GM23338 (cell line): Measurements from ENCODE around the gene SEMA7A. TPM values are rescaled to one million over a fixed set of nuclear protein-coding genes. Genes with fewer than 3 reads are reported as not detected.

Experiments used
- ATAC-seq: fragments of 200-7000 bp; cut with Tn5 transposase; 3 replicates; pipeline ENCODE4 v1.9.1; 2020
- DNase-seq: peaks from one replicate; pipeline ENCODE4 v3.0.0-alpha.2; 2015; ENCODE audit warnings: low spot score
- H2AFZ ChIP-seq: fragments of 200-600 bp; sonication (generic); 2 replicates; pipeline ENCODE4 v1.8.0; 2016; ENCODE audit warnings: antibody characterized with exemption, mild to moderate bottlenecking, moderate library complexity
- H3F3A ChIP-seq: fragments of 200-600 bp; sonication (generic); replicated peaks from 2 replicates; pipeline ENCODE4 v1.8.0; 2017; ENCODE audit warnings: antibody characterized with exemption, mixed run types, low read depth
- H3K27ac ChIP-seq: fragments of 200-600 bp; sonication (generic); 2 replicates; pipeline ENCODE4 v1.6.1; 2016; ENCODE audit warnings: low read depth
- H3K27me3 ChIP-seq: fragments of 200-600 bp; sonication (generic); 2 replicates; pipeline ENCODE4 v1.8.0; 2016; ENCODE audit warnings: mild to moderate bottlenecking, mixed run types, moderate library complexity; ENCODE audit not compliant: insufficient read depth
- H3K36me3 ChIP-seq: fragments of 200-600 bp; sonication (generic); 2 replicates; pipeline ENCODE4 v1.8.0; 2016; ENCODE audit warnings: mild to moderate bottlenecking; ENCODE audit not compliant: insufficient read depth
- H3K4me1 ChIP-seq: fragments of 200-600 bp; sonication (generic); 2 replicates; pipeline ENCODE4 v1.8.0; 2016; ENCODE audit warnings: mild to moderate bottlenecking, moderate library complexity; ENCODE audit not compliant: insufficient read depth
- H3K4me2 ChIP-seq: fragments of 200-600 bp; sonication (generic); 2 replicates; pipeline ENCODE4 v1.7.1; 2017; ENCODE audit warnings: mixed run types
- H3K4me3 ChIP-seq: fragments of 200-600 bp; sonication (generic); 2 replicates; pipeline ENCODE4 v1.6.1; 2016; ENCODE audit warnings: mixed run types
- H3K79me2 ChIP-seq: fragments of 200-600 bp; sonication (generic); replicated peaks from 2 replicates; pipeline ENCODE4 v1.8.0; 2017; ENCODE audit warnings: mild to moderate bottlenecking; ENCODE audit not compliant: insufficient read depth
- H3K9me2 ChIP-seq: fragments of 200-600 bp; sonication (generic); 2 replicates; pipeline ENCODE4 v1.8.0; 2017; ENCODE audit not compliant: insufficient read depth
- H4K20me1 ChIP-seq: fragments of 200-600 bp; sonication (generic); replicated peaks from 2 replicates; pipeline ENCODE4 v1.8.0; 2017; ENCODE audit warnings: mild to moderate bottlenecking; ENCODE audit not compliant: insufficient read depth
- H3K27ac Mint-ChIP-seq: 2 replicates; pipeline ENCODE4 v1.8.0; 2020; ENCODE audit warnings: inconsistent platforms, mild to moderate bottlenecking, moderate library complexity, mixed read lengths
- H3K27me3 Mint-ChIP-seq: 3 replicates; pipeline ENCODE4 v1.8.0; 2022; ENCODE audit warnings: low read depth, mild to moderate bottlenecking, moderate library complexity, mixed read lengths, inconsistent platforms; ENCODE audit not compliant: insufficient read depth, poor library complexity
- H3K36me3 Mint-ChIP-seq: 3 replicates; pipeline ENCODE4 v1.8.0; 2021; ENCODE audit warnings: low read depth, mild to moderate bottlenecking, inconsistent platforms, moderate library complexity, mixed read lengths
- H3K4me1 Mint-ChIP-seq: 3 replicates; pipeline ENCODE4 v1.8.0; 2020; ENCODE audit warnings: mild to moderate bottlenecking, inconsistent platforms, mixed read lengths
- H3K4me3 Mint-ChIP-seq: 3 replicates; pipeline ENCODE4 v1.8.0; 2021; ENCODE audit warnings: moderate library complexity, mild to moderate bottlenecking, inconsistent platforms, mixed read lengths
- H3K9me3 Mint-ChIP-seq: 3 replicates; pipeline ENCODE4 v1.8.0; 2020; ENCODE audit warnings: moderate library complexity, mild to moderate bottlenecking, inconsistent platforms, mixed read lengths
- EZH2 ChIP-seq: fragments of 200-600 bp; sonication (generic); IDR thresholded peaks from one replicate; pipeline ENCODE4 v1.8.0; 2017; ENCODE audit warnings: antibody characterized with exemption, mild to moderate bottlenecking, low read depth; ENCODE audit not compliant: unreplicated experiment
- EZH2phosphoT487 ChIP-seq: fragments of 200-600 bp; sonication (generic); IDR thresholded peaks from one replicate; pipeline ENCODE4 v1.8.1; 2018; ENCODE audit warnings: antibody characterized with exemption; ENCODE audit not compliant: unreplicated experiment
- JUNB ChIP-seq: IDR thresholded peaks from one replicate; pipeline ENCODE4 v1.6.1; 2016; ENCODE audit warnings: antibody characterized with exemption; ENCODE audit not compliant: unreplicated experiment
- POLR2AphosphoS5 ChIP-seq: IDR thresholded peaks from 2 replicates; pipeline ENCODE4 v1.6.1; 2016; ENCODE audit warnings: antibody characterized with exemption, low read depth
- STAT1 ChIP-seq: IDR thresholded peaks from one replicate; pipeline ENCODE4 v1.6.1; 2016; ENCODE audit warnings: antibody characterized with exemption; ENCODE audit not compliant: unreplicated experiment
- ZNF114 ChIP-seq: fragments of 250-450 bp; sonication (Bioruptor Pico); IDR thresholded peaks from 2 replicates; pipeline ENCODE4 v1.5.0; 2020; ENCODE audit warnings: mild to moderate bottlenecking, moderate library complexity
- ZNF331 ChIP-seq: fragments of 250-450 bp; sonication (Bioruptor Pico); IDR thresholded peaks from 2 replicates; pipeline ENCODE4 v1.5.0; 2020; ENCODE audit warnings: low read depth, mild to moderate bottlenecking, moderate library complexity
- polyA plus RNA-seq: library from polyadenylated mRNA; unstranded; fragments of >200 nt; fragmentation: Nextera tagmentation; extraction: Ambion mirVana; gene quantifications from 2 replicates; pipeline ENCODE4 v1.2.1, GENCODE V29; 2016
- total RNA-seq: library from RNA; depleted of rRNA; stranded (reverse); fragments of >200 nt; shearing (Covaris generic); gene quantifications from 2 replicates; pipeline ENCODE4 v1.2.3, GENCODE V29; 2014
- TF ChIP-seq, protein P1 (sequence below): IDR thresholded peaks from 2 replicates; pipeline ENCODE4 v1.6.1; 2016; ENCODE audit warnings: antibody characterized with exemption
- TF ChIP-seq, protein P2 (sequence below): fragments of 250-450 bp; sonication (Bioruptor Pico); IDR thresholded peaks from 2 replicates; pipeline ENCODE4 v1.5.0; 2020; ENCODE audit warnings: mild to moderate bottlenecking, moderate library complexity
- TF ChIP-seq, protein P3 (sequence below): IDR thresholded peaks from one replicate; pipeline ENCODE4 v1.6.1; 2018; ENCODE audit warnings: antibody characterized with exemption; ENCODE audit not compliant: unreplicated experiment

Gene SEMA7A
- total and polyA plus RNA-seq, 2 experiments from 2014 or later = 2.0 to 14.1 TPM

DNA sequence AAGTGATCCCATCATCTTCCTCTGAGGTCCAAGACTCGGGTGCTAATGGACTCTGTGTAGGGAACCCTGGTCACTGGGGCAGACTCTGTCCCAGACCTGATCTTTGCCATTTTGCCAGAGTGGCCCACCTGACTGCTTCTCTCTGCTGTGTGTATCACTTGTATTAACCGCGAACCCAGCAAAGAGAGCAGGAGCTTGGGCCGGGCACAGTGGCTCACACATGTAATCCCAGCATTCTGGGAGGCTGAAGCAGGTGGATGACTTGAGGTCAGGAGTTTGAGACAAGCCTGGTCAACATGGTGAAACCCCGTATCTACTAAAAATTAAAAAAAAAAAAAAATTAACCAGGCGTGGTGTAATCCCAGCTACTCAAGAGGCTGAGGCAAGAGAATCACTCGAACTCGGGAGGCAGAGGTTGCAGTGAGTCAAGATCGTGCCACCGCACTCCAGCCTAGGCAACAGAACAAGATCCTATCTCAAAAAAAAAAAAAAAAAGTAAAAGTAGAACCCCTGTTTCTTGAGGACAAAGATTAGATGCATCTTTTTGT is 33.4 kb downstream of the SEMA7A start:
- Histone ChIP-seq H3K27ac (no peak overlapping the region), H3F3A (no peaks in the 10 kb centered on the region), H3K79me2 (no peaks in the 10 kb centered on the region), H3K4me1 (peaks cover 5% of the 10 kb centered on the region; the same call in 1 of the 2 replicates), H3K36me3 (no peaks in the 10 kb centered on the region), H3K9me2 (no peaks in the 10 kb centered on the region), H4K20me1 (no peaks in the 10 kb centered on the region), H3K4me2 (no peak overlapping the region), H3K27me3 (no peaks in the 10 kb centered on the region), H3K4me3 (no peak overlapping the region), H2AFZ (no peak overlapping the region)
- no peak overlapping the region for H3K27ac Mint-ChIP-seq
- H3K4me3 Mint-ChIP-seq = no peak overlapping the region
- H3K27me3 Mint-ChIP-seq = peaks cover 14% of the 10 kb centered on the region
- ATAC-seq (no peak), DNase-seq (no peak)
- no peaks in the 10 kb centered on the region for H3K36me3 Mint-ChIP-seq
- TF ChIP-seq JUNB (no peak), EZH2 (no peak), ZNF331 (CRISPR knock-in tag) (no peak), ZNF114 (CRISPR knock-in tag) (no peak)
- TF ChIP-seq, protein P1, sequence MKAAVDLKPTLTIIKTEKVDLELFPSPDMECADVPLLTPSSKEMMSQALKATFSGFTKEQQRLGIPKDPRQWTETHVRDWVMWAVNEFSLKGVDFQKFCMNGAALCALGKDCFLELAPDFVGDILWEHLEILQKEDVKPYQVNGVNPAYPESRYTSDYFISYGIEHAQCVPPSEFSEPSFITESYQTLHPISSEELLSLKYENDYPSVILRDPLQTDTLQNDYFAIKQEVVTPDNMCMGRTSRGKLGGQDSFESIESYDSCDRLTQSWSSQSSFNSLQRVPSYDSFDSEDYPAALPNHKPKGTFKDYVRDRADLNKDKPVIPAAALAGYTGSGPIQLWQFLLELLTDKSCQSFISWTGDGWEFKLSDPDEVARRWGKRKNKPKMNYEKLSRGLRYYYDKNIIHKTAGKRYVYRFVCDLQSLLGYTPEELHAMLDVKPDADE = no peak
- peaks cover 21% of the 10 kb centered on the region for H3K4me1 Mint-ChIP-seq
- H3K9me3 Mint-ChIP-seq = no peaks in the 10 kb centered on the region

DNA sequence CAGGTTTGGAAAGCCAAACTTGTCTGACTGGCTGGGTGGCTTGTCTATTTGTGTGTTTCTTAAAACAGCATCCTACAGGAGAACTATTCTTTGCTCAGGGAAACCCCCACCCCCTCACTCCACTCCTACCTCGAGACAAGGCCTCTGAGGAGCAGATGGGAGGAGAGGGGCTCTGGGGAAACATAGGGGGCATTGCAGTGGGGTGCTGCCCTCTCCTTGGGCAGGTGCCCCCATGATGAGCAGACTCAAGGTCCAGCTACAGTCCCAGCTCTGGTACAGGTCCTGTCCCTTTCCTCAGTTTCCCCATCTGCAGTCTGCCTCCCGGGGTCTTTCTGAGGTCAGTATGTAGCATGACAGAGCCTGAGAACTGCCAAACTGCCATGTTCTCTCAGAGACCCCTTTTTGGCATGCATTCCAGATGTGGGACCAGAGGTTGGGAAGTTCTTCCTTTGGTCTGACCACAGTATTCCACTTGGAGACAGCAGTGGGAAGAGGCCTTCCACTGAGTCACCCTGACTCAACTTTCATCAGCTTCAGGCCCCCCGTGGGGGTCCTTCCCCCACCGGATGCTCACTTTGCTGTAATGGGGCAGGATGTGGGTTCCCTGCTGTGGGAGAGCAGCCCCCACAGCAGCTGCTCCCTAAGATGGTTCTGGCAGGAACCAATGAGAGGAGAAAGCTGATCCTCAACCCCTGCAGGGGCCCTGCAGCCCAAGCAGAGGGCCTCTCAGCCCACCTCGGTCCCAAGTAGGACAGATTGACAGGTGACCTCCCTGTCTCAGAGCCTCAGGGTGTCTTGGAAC is 34.0 kb downstream of the SEMA7A start:
- H3K36me3 ChIP-seq = no peaks in the 10 kb centered on the region
- H3F3A ChIP-seq = no peaks in the 10 kb centered on the region
- DNase-seq = no peak
- H3K4me3 ChIP-seq = no peak overlapping the region
- Mint-ChIP-seq H3K4me3 (no peak overlapping the region), H3K27me3 (peaks cover 17% of the 10 kb centered on the region), H3K9me3 (no peaks in the 10 kb centered on the region), H3K27ac (no peak overlapping the region), H3K4me1 (peaks cover 21% of the 10 kb centered on the region), H3K36me3 (no peaks in the 10 kb centered on the region)
- peaks cover 5% of the 10 kb centered on the region; the same call in 1 of the 2 replicates for H3K4me1 ChIP-seq
- H3K27ac ChIP-seq = no peak overlapping the region
- no peak overlapping the region for H3K4me2 ChIP-seq
- H3K9me2 ChIP-seq = no peaks in the 10 kb centered on the region
- H4K20me1 ChIP-seq = no peaks in the 10 kb centered on the region
- ATAC-seq = no peak
- no peaks in the 10 kb centered on the region for H3K27me3 ChIP-seq
- H2AFZ ChIP-seq = no peak overlapping the region
- no peaks in the 10 kb centered on the region for H3K79me2 ChIP-seq
- TF ChIP-seq STAT1 = no peak
- TF ChIP-seq, protein P2, sequence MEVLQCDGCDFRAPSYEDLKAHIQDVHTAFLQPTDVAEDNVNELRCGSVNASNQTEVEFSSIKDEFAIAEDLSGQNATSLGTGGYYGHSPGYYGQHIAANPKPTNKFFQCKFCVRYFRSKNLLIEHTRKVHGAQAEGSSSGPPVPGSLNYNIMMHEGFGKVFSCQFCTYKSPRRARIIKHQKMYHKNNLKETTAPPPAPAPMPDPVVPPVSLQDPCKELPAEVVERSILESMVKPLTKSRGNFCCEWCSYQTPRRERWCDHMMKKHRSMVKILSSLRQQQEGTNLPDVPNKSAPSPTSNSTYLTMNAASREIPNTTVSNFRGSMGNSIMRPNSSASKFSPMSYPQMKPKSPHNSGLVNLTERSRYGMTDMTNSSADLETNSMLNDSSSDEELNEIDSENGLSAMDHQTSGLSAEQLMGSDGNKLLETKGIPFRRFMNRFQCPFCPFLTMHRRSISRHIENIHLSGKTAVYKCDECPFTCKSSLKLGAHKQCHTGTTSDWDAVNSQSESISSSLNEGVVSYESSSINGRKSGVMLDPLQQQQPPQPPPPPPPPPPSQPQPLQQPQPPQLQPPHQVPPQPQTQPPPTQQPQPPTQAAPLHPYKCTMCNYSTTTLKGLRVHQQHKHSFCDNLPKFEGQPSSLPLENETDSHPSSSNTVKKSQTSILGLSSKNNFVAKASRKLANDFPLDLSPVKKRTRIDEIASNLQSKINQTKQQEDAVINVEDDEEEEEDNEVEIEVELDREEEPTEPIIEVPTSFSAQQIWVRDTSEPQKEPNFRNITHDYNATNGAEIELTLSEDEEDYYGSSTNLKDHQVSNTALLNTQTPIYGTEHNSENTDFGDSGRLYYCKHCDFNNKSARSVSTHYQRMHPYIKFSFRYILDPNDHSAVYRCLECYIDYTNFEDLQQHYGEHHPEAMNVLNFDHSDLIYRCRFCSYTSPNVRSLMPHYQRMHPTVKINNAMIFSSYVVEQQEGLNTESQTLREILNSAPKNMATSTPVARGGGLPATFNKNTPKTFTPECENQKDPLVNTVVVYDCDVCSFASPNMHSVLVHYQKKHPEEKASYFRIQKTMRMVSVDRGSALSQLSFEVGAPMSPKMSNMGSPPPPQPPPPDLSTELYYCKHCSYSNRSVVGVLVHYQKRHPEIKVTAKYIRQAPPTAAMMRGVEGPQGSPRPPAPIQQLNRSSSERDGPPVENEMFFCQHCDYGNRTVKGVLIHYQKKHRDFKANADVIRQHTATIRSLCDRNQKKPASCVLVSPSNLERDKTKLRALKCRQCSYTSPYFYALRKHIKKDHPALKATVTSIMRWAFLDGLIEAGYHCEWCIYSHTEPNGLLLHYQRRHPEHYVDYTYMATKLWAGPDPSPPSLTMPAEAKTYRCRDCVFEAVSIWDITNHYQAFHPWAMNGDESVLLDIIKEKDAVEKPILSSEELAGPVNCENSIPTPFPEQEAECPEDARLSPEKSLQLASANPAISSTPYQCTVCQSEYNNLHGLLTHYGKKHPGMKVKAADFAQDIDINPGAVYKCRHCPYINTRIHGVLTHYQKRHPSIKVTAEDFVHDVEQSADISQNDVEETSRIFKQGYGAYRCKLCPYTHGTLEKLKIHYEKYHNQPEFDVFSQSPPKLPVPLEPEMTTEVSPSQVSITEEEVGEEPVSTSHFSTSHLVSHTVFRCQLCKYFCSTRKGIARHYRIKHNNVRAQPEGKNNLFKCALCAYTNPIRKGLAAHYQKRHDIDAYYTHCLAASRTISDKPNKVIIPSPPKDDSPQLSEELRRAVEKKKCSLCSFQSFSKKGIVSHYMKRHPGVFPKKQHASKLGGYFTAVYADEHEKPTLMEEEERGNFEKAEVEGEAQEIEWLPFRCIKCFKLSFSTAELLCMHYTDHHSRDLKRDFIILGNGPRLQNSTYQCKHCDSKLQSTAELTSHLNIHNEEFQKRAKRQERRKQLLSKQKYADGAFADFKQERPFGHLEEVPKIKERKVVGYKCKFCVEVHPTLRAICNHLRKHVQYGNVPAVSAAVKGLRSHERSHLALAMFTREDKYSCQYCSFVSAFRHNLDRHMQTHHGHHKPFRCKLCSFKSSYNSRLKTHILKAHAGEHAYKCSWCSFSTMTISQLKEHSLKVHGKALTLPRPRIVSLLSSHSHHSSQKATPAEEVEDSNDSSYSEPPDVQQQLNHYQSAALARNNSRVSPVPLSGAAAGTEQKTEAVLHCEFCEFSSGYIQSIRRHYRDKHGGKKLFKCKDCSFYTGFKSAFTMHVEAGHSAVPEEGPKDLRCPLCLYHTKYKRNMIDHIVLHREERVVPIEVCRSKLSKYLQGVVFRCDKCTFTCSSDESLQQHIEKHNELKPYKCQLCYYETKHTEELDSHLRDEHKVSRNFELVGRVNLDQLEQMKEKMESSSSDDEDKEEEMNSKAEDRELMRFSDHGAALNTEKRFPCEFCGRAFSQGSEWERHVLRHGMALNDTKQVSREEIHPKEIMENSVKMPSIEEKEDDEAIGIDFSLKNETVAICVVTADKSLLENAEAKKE (CRISPR knock-in tag) = no peak
- TF ChIP-seq POLR2AphosphoS5 = no peak
- TF ChIP-seq ZNF331 (CRISPR knock-in tag) = no peak
- TF ChIP-seq JUNB = no peak
- TF ChIP-seq, protein P3, sequence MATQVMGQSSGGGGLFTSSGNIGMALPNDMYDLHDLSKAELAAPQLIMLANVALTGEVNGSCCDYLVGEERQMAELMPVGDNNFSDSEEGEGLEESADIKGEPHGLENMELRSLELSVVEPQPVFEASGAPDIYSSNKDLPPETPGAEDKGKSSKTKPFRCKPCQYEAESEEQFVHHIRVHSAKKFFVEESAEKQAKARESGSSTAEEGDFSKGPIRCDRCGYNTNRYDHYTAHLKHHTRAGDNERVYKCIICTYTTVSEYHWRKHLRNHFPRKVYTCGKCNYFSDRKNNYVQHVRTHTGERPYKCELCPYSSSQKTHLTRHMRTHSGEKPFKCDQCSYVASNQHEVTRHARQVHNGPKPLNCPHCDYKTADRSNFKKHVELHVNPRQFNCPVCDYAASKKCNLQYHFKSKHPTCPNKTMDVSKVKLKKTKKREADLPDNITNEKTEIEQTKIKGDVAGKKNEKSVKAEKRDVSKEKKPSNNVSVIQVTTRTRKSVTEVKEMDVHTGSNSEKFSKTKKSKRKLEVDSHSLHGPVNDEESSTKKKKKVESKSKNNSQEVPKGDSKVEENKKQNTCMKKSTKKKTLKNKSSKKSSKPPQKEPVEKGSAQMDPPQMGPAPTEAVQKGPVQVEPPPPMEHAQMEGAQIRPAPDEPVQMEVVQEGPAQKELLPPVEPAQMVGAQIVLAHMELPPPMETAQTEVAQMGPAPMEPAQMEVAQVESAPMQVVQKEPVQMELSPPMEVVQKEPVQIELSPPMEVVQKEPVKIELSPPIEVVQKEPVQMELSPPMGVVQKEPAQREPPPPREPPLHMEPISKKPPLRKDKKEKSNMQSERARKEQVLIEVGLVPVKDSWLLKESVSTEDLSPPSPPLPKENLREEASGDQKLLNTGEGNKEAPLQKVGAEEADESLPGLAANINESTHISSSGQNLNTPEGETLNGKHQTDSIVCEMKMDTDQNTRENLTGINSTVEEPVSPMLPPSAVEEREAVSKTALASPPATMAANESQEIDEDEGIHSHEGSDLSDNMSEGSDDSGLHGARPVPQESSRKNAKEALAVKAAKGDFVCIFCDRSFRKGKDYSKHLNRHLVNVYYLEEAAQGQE = no peak
- no peak for TF ChIP-seq EZH2phosphoT487
